ENCODE measurements around the gene SERP2.
A peak's percentile ranks its signal among the peaks of the same experiment; 100 is the strongest.
"Not testable (repeated sequence)": the region's sequence is repeated elsewhere in the genome, so short reads cannot be mapped to it uniquely, and the experiment has no call there.

SERP2 gene

GRCh38 chr13:44373601-44374347, at the start of gene SERP2:
SERP2 (plus strand) TSS chr13:44373824; CDS start chr13:44374026, 202 bp downstream.
- DNase-seq: peak; percentile 38
- H3K36me3 Mint-ChIP-seq (ENCODE audit: low read depth): no peaks in the 10 kb centered on the region
- H3K27me3 Mint-ChIP-seq: peaks cover 56% of the 10 kb centered on the region
- no peaks in the 10 kb centered on the region for H3K9me3 Mint-ChIP-seq
- H3K4me1 Mint-ChIP-seq (ENCODE audit: low read depth): peaks cover 10% of the 10 kb centered on the region
- H3K4me3 Mint-ChIP-seq: peak within 1 kb of the TSS; percentile 28
- H3K27ac Mint-ChIP-seq: peak within 1 kb of the TSS; percentile 32

GRCh38 chr13:44326961-44327360, 46.7 kb upstream of the SERP2 start:
- Mint-ChIP-seq H3K27me3 (peaks cover 2% of the 10 kb centered on the region), H3K36me3 (ENCODE audit: low read depth) (no peaks in the 10 kb centered on the region), H3K9me3 (no peaks in the 10 kb centered on the region), H3K4me1 (ENCODE audit: low read depth) (peaks cover 17% of the 10 kb centered on the region), H3K27ac (no peak overlapping the region), H3K4me3 (no peak overlapping the region)
- DNase-seq: no peak

- not testable (repeated sequence) for H3K27me3 Mint-ChIP-seq; H3K27ac Mint-ChIP-seq; H3K4me3 Mint-ChIP-seq; H3K9me3 Mint-ChIP-seq; DNase-seq; H3K36me3 Mint-ChIP-seq (ENCODE audit: low read depth)
- peaks cover 22% of the 10 kb centered on the region for H3K4me1 Mint-ChIP-seq (ENCODE audit: low read depth)
Measured at GRCh38 chr13:44329041-44329440, 44.6 kb upstream of the SERP2 start.

GRCh38 chr13:44329909-44330545, 43.6 kb upstream of the SERP2 start:
- Mint-ChIP-seq H3K9me3 (no peaks in the 10 kb centered on the region), H3K27me3 (peaks cover 2% of the 10 kb centered on the region), H3K27ac (no peak overlapping the region), H3K4me1 (ENCODE audit: low read depth) (peaks cover 22% of the 10 kb centered on the region), H3K4me3 (no peak overlapping the region), H3K36me3 (ENCODE audit: low read depth) (no peaks in the 10 kb centered on the region)
- DNase-seq: no peak

GRCh38 chr13:44331446-44331845, 42.2 kb upstream of the SERP2 start:
- peak overlapping the region; percentile 48 for H3K27ac Mint-ChIP-seq
- H3K36me3 Mint-ChIP-seq (ENCODE audit: low read depth): no peaks in the 10 kb centered on the region
- DNase-seq: no peak
- H3K27me3 Mint-ChIP-seq: peaks cover 2% of the 10 kb centered on the region
- H3K4me3 Mint-ChIP-seq: no peak overlapping the region
- no peaks in the 10 kb centered on the region for H3K9me3 Mint-ChIP-seq
- H3K4me1 Mint-ChIP-seq (ENCODE audit: low read depth): peaks cover 23% of the 10 kb centered on the region

- Mint-ChIP-seq H3K27me3 (peaks cover 2% of the 10 kb centered on the region), H3K4me1 (ENCODE audit: low read depth) (peaks cover 24% of the 10 kb centered on the region), H3K9me3 (no peaks in the 10 kb centered on the region), H3K27ac (peak overlapping the region; percentile 48), H3K36me3 (ENCODE audit: low read depth) (no peaks in the 10 kb centered on the region), H3K4me3 (no peak overlapping the region)
- no peak for DNase-seq
Measured at GRCh38 chr13:44331912-44332851, 41.4 kb upstream of the SERP2 start.

- Mint-ChIP-seq H3K36me3 (ENCODE audit: low read depth) (no peaks in the 10 kb centered on the region), H3K9me3 (no peaks in the 10 kb centered on the region), H3K27ac (no peak overlapping the region), H3K4me3 (no peak overlapping the region), H3K27me3 (no peaks in the 10 kb centered on the region), H3K4me1 (ENCODE audit: low read depth) (peaks cover 24% of the 10 kb centered on the region)
- DNase-seq: no peak
Measured at GRCh38 chr13:44333950-44334655, 39.5 kb upstream of the SERP2 start.

- no peak overlapping the region for H3K27ac Mint-ChIP-seq
- H3K36me3 Mint-ChIP-seq (ENCODE audit: low read depth): no peaks in the 10 kb centered on the region
- no peaks in the 10 kb centered on the region for H3K27me3 Mint-ChIP-seq
- H3K4me3 Mint-ChIP-seq: no peak overlapping the region
- H3K4me1 Mint-ChIP-seq (ENCODE audit: low read depth): peaks cover 24% of the 10 kb centered on the region
- no peak for DNase-seq
- no peaks in the 10 kb centered on the region for H3K9me3 Mint-ChIP-seq
Measured at GRCh38 chr13:44334751-44335150, 38.9 kb upstream of the SERP2 start.

- Mint-ChIP-seq H3K9me3 (no peaks in the 10 kb centered on the region), H3K4me3 (no peak overlapping the region), H3K27me3 (no peaks in the 10 kb centered on the region), H3K36me3 (ENCODE audit: low read depth) (no peaks in the 10 kb centered on the region), H3K4me1 (ENCODE audit: low read depth) (peaks cover 7% of the 10 kb centered on the region), H3K27ac (no peak overlapping the region)
- no peak for DNase-seq
Measured at GRCh38 chr13:44336934-44337333, 36.7 kb upstream of the SERP2 start.

- no peak overlapping the region for H3K27ac Mint-ChIP-seq
- no peak for DNase-seq
- peaks cover 1% of the 10 kb centered on the region for H3K4me1 Mint-ChIP-seq (ENCODE audit: low read depth)
- H3K9me3 Mint-ChIP-seq: no peaks in the 10 kb centered on the region
- H3K36me3 Mint-ChIP-seq (ENCODE audit: low read depth): no peaks in the 10 kb centered on the region
- H3K27me3 Mint-ChIP-seq: no peaks in the 10 kb centered on the region
- no peak overlapping the region for H3K4me3 Mint-ChIP-seq
Measured at GRCh38 chr13:44337581-44337980, 36.0 kb upstream of the SERP2 start.

- DNase-seq: no peak
- Mint-ChIP-seq H3K27ac (no peak overlapping the region), H3K27me3 (no peaks in the 10 kb centered on the region), H3K36me3 (ENCODE audit: low read depth) (no peaks in the 10 kb centered on the region), H3K4me1 (ENCODE audit: low read depth) (peaks cover 1% of the 10 kb centered on the region), H3K4me3 (no peak overlapping the region), H3K9me3 (no peaks in the 10 kb centered on the region)
Measured at GRCh38 chr13:44340508-44340907, 33.1 kb upstream of the SERP2 start.

- H3K9me3 Mint-ChIP-seq: no peaks in the 10 kb centered on the region
- H3K4me3 Mint-ChIP-seq: no peak overlapping the region
- no peak for DNase-seq
- H3K4me1 Mint-ChIP-seq (ENCODE audit: low read depth): no peaks in the 10 kb centered on the region
- H3K27ac Mint-ChIP-seq: no peak overlapping the region
- H3K36me3 Mint-ChIP-seq (ENCODE audit: low read depth): no peaks in the 10 kb centered on the region
- no peaks in the 10 kb centered on the region for H3K27me3 Mint-ChIP-seq
Measured at GRCh38 chr13:44342741-44343140, 30.9 kb upstream of the SERP2 start.

GRCh38 chr13:44346534-44346933, 27.1 kb upstream of the SERP2 start:
- no peaks in the 10 kb centered on the region for H3K36me3 Mint-ChIP-seq (ENCODE audit: low read depth)
- no peak overlapping the region for H3K27ac Mint-ChIP-seq
- H3K27me3 Mint-ChIP-seq: no peaks in the 10 kb centered on the region
- no peaks in the 10 kb centered on the region for H3K9me3 Mint-ChIP-seq
- no peak overlapping the region for H3K4me3 Mint-ChIP-seq
- DNase-seq: no peak
- peaks cover 5% of the 10 kb centered on the region for H3K4me1 Mint-ChIP-seq (ENCODE audit: low read depth)

GRCh38 chr13:44347301-44347700, 26.3 kb upstream of the SERP2 start:
- no peaks in the 10 kb centered on the region for H3K36me3 Mint-ChIP-seq (ENCODE audit: low read depth)
- no peaks in the 10 kb centered on the region for H3K9me3 Mint-ChIP-seq
- DNase-seq: no peak
- no peak overlapping the region for H3K4me3 Mint-ChIP-seq
- H3K27me3 Mint-ChIP-seq: no peaks in the 10 kb centered on the region
- peaks cover 11% of the 10 kb centered on the region for H3K4me1 Mint-ChIP-seq (ENCODE audit: low read depth)
- no peak overlapping the region for H3K27ac Mint-ChIP-seq

Measured in activated T-cell treated with anti-CD3 and anti-CD28 coated beads, Interleukin-2, amount 50 U/mL, for 24 hours (primary cell).